Small intestine (tissue), 7 donors: ENCODE results near the gene GPATCH8. TPM values are rescaled to one million over a fixed set of nuclear protein-coding genes. Genes with fewer than 3 reads are reported as not detected.
"Not testable (repeated sequence)": the region's sequence is repeated elsewhere in the genome, so short reads cannot be mapped to it uniquely, and the experiment has no call there.

ENCODE experiments used
- DNase-seq, 2 donors: peaks; one replicate each; pipeline versions ENCODE4 v3.0.0 to v3.0.0-alpha.2; 2013
- FAIRE-seq: peaks from 2 replicates; lab custom pipeline; 2012; peaks lifted over from hg19 to GRCh38; lab: Jason Lieb, UNC
- H3K27ac ChIP-seq, 3 donors: one replicate each; pipeline ENCODE4 v1.5.1; 2013; ENCODE audit warnings: low read length in 2 of 3, mild to moderate bottlenecking in 2 of 3, control low read depth in 1 of 3, inconsistent platforms in 1 of 3, low read depth in 1 of 3, moderate library complexity in 1 of 3
- H3K27me3 ChIP-seq, 3 donors: one replicate each; pipeline ENCODE4 v1.6.1; 2013; ENCODE audit warnings: low read length in 3 of 3, inconsistent platforms in 1 of 3; ENCODE audit not compliant: control insufficient read depth in 3 of 3, insufficient read depth in 3 of 3
- H3K36me3 ChIP-seq, 3 donors: one replicate each; pipeline ENCODE4 v1.6.1; 2013; ENCODE audit warnings: low read length in 3 of 3, inconsistent platforms in 1 of 3, low read depth in 1 of 3, mild to moderate bottlenecking in 1 of 3, moderate library complexity in 1 of 3; ENCODE audit not compliant: control insufficient read depth in 3 of 3, insufficient read depth in 2 of 3
- H3K4me1 ChIP-seq, 3 donors: one replicate each; pipeline ENCODE4 v1.6.1; 2013; ENCODE audit warnings: low read length in 2 of 3, inconsistent platforms in 1 of 3, low read depth in 1 of 3, mild to moderate bottlenecking in 1 of 3, moderate library complexity in 1 of 3; ENCODE audit not compliant: control insufficient read depth in 3 of 3, insufficient read depth in 2 of 3
- H3K4me3 ChIP-seq, 3 donors: one replicate each; pipeline ENCODE4 v1.5.1; 2013; ENCODE audit warnings: low read length in 3 of 3, control low read depth in 1 of 3, inconsistent platforms in 1 of 3, low read depth in 1 of 3, mild to moderate bottlenecking in 1 of 3, moderate library complexity in 1 of 3
- H3K9me3 ChIP-seq, 2 donors: one replicate each; pipeline ENCODE4 v1.6.1; 2013; ENCODE audit warnings: low read depth in 1 of 2, low read length in 1 of 2; ENCODE audit not compliant: control insufficient read depth in 2 of 2, insufficient read depth in 1 of 2
- WGBS, 3 donors: extraction: QIAGEN DNeasy Blood & Tissue Kit; methylation state at CpG; one replicate each; pipeline ENCODE4 v1.1.7; 2013; 5-methylcytosine and 5-hydroxymethylcytosine counted together
- polyA plus RNA-seq, 4 donors: library from polyadenylated mRNA; stranded (reverse) in 3 of 4; unstranded in 1 of 4; fragments of 200-250 nt in 3 of 4; fragments of 120-200 nt in 1 of 4; gene quantifications; one replicate each; pipeline versions ENCODE4 v1.2.1 to v1.2.3, GENCODE V29; 2013
- donor health status: healthy with polysubstance abuse.
- donor health status: control.
- donor health status: control.
- donor health status: Bipolar disorder and iron deficiency.
- donor health status: healthy.

GPATCH8 gene
- polyA plus RNA-seq, 4 donors = 7.3 to 29.6 (median 10.7) TPM

DNA sequence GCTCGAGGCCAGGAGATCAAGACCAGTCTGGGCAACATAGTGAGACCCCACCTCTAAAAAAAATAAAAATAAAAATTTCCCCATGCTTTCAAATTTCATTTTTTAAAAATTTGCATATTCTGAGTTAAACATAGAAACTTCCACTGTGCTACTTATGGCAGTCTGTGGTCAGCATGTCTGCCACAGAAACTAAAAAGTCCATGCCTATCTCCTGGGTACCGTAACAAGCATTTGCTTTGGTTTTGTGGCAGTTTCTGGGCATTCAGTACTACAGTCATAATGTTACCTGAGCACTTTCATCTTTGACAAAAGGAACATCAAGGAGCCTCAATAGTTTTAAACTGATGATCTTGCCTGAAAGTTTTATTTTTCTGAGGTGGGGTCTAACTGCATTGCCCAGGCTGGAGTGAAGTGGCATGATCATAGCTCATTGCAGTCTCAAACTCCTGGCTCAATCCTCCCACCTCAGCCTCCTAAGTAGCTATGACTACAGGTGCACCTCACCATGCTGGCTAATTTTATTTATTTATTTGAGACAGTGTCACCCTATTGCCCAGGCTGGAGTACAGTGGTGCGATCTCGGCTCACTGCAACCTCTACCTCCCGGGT lies 100.5 kb downstream of the GPATCH8 start:
- no peak for FAIRE-seq
- Histone ChIP-seq H3K27ac (no peak overlapping the region), H3K36me3 (peaks cover 17 to 54% (median 24%) of the 10 kb centered on the region in 3 donors), H3K4me1 (no peaks in the 10 kb centered on the region), H3K27me3 (no peaks in the 10 kb centered on the region), H3K9me3 (no peaks in the 10 kb centered on the region), H3K4me3 (no peak overlapping the region)
- 88 to 96% (median 96%) methylated on average over 5 of the region's 5 CpGs for WGBS, 3 donors
- DNase-seq = no peak

DNA sequence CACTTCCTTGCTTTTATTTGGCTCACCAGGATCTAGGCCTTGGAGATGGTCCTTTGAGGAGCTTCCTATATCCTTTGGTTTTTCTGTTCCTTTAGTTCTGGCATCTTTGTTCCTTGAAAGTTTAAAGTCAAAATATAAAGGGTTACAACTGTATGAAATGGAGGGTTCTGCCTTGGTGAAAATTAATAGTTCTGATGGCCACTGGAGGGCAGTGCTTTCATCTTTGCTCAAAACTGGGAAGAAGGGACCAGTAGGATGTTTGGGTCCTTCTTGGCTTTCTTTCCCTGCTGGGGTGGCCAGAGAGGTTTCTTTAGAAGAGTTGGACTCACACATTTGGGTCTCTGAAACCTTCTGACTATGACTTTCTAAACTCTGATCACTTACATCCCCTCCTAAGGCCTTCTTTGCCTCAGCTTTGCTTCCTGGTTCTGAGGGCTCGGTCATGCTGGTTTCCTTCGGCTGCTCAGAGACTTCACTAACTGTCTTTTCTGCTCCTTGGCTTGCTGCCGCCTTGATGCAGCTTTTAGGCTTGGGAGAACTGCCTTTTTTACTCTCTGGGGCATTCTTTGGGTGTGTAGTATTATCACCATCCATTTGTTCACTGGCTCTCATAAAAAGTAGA lies 102.9 kb downstream of the GPATCH8 start:
- Histone ChIP-seq H3K4me1 (no peaks in the 10 kb centered on the region), H3K4me3 (no peak overlapping the region), H3K9me3 (no peaks in the 10 kb centered on the region), H3K27ac (no peak overlapping the region), H3K36me3 (peaks cover 17 to 59% (median 24%) of the 10 kb centered on the region in 3 donors), H3K27me3 (no peaks in the 10 kb centered on the region)
- FAIRE-seq (no peak), DNase-seq (peak in 1 of 2 donors; percentile 8)
- WGBS, 3 donors = 90 to 100% (median 94%) methylated on average over 3 of the region's 3 CpGs

DNA sequence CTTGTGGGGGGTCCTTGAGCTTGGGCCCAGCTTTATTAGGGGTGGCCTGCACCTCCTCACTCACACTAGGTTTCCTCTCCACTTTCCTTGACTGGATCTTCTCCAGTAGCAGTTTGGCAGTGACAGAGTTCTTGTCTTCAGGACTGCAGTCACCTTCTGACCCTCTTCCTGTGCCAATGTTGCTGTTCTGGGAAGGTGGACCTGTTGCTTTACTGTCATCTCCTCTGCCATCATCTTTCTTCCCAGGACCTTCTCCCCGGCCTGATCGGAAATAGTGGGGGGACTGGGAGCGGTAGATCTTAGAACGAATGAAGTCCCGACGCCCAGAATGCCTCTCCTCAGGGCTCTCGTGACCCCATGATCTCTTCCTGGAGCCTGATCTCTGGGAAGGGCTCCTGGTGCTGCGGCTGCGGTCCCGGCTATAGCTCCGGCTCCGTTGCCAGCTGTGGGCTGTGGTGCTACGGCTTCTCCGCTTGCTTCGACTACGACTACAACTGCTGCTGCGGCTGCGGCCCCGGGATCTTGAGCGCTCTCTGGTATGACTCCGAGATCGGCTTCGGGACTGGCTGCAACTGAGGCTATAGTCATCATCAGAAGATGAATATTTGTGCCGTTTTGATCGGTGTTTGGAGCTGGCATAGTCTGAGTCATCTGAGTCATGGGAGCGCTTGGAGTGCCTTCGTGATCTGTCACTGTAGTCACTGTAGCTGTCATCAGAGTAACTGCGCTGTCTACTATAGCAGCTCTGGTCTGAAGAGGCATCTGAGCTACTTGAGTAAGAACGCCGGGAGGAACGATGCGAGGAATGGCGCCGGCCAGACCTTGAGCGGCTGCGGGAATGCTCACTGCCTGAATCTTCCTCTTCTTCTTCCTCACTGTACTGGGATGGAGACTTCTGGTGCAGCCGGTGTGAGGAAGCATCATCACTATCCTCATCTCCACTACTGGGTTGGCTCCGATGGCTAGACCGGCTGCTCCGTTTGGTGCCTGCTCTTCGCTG lies 104.2 kb downstream of the GPATCH8 start:
- no peak for FAIRE-seq
- 97 to 98% (median 97%) methylated on average over 41 of the region's 41 CpGs for WGBS, 3 donors
- DNase-seq = no peak

DNA sequence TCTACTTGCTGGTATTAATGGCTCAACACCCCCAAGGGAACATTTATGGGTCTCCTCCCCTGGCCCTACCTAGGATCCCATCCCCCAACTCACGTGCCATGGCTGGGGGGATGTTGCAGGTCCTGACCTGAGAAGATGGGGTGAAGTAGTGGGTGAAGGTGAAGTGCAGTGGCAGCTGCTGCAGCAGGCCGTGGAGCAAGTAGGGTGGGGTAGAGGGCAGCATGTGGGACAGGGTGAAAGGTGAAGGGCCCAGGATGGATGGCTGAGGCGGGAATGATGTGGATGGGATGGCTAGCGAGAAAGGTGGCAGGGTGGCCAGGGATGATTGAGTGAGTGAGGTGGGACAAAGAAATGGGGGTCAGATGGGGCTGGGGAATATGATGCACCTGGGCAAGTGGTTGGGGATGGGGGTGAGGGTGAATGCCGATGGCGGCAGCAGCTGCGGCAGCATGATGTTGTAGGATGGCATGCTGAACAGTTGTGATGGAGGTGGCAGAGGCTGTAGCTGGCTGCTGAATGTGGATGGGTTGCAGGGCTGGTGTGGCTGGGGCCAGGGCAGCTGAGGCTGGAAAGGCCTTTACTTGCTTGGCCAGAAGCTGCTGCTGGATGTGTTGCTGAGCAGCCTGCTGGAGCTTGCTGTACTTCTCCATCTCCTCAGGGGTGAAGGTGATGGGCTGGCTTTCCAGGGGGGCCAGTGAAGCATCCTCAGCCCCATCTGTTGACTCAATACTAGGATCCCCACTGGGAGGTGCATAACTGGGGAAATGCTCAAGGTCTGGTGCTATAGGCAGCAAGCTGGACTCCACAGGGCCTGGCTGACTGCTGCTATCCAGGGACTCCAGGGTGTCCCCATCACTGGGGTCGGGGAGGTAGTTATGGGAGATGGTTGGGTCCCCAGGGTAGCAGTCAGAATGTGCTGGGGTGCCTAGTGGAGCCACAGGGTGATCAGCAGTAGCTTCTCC lies 105.4 kb downstream of the GPATCH8 start:
- H3K27ac ChIP-seq = no peak overlapping the region
- no peak overlapping the region for H3K4me3 ChIP-seq
- H3K9me3 ChIP-seq = no peaks in the 10 kb centered on the region
- WGBS, 3 donors = 92 to 98% (median 95%) methylated on average over 8 of the region's 8 CpGs
- H3K4me1 ChIP-seq = peaks cover 0 to 3% (median 0%) of the 10 kb centered on the region in 3 donors
- FAIRE-seq (no peak), DNase-seq (no peak)
- H3K36me3 ChIP-seq = peaks cover 17 to 47% (median 24%) of the 10 kb centered on the region in 3 donors
- no peaks in the 10 kb centered on the region for H3K27me3 ChIP-seq

More for the DNA sequence above, 104.2 kb downstream of the GPATCH8 start:
- Histone ChIP-seq H3K36me3 (peaks cover 17 to 56% (median 24%) of the 10 kb centered on the region in 3 donors), H3K27ac (no peak overlapping the region), H3K27me3 (no peaks in the 10 kb centered on the region), H3K9me3 (no peaks in the 10 kb centered on the region), H3K4me1 (no peaks in the 10 kb centered on the region), H3K4me3 (no peak overlapping the region)

DNA sequence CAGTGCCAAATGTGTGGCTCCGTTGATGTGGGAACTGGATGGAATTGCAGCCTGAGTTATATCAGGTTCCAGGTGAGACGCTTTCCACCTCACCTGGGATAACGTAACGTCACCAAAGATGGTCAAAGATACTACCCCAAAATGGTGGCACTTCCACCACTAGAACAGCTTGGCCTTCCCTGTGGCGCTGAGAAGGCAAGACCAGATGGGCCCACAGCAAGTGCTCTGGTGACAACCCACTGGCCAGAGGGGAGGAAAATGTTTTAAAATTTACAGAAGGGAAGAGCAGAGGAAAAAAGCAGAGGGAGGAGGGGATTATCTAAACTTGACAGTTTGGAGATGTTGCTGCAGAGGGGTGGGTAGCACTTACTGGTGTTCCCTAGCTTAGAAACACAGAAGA lies 106.3 kb downstream of the GPATCH8 start:
- Histone ChIP-seq H3K4me1 (peaks cover 0 to 3% (median 0%) of the 10 kb centered on the region in 3 donors), H3K27ac (no peak overlapping the region), H3K27me3 (no peaks in the 10 kb centered on the region), H3K9me3 (no peaks in the 10 kb centered on the region), H3K36me3 (peaks cover 17 to 42% (median 24%) of the 10 kb centered on the region in 3 donors), H3K4me3 (no peak overlapping the region)
- FAIRE-seq (no peak), DNase-seq (no peak)
- WGBS, 3 donors = 94 to 97% (median 96%) methylated on average over 5 of the region's 5 CpGs

DNA sequence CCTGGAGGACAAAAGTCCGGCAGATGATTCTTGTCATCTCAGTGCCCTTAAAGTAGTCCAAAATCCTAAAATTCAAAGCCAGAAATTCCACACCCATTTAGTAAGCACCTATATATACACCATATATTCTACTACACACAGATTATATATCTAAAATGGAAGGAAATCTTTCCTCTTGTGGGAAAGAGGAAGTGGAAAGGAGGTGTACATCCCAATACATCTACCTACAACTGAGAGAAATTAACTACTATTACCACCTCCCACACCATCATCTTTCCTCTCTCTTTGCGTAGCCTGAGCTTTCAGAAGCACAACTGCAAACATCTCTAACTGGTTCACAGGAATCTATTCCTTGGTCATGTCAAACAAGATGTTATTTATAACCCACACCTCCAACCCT lies 108.4 kb downstream of the GPATCH8 start:
- Histone ChIP-seq H3K27ac (no peak overlapping the region), H3K27me3 (no peaks in the 10 kb centered on the region), H3K4me1 (peaks cover 0 to 3% (median 0%) of the 10 kb centered on the region in 3 donors), H3K4me3 (no peak overlapping the region), H3K9me3 (no peaks in the 10 kb centered on the region), H3K36me3 (peaks cover 8 to 31% (median 16%) of the 10 kb centered on the region in 3 donors)
- DNase-seq (no peak), FAIRE-seq (no peak)
- WGBS, 3 donors = 93 to 94% (median 94%) methylated on average over 2 of the region's 2 CpGs

DNA sequence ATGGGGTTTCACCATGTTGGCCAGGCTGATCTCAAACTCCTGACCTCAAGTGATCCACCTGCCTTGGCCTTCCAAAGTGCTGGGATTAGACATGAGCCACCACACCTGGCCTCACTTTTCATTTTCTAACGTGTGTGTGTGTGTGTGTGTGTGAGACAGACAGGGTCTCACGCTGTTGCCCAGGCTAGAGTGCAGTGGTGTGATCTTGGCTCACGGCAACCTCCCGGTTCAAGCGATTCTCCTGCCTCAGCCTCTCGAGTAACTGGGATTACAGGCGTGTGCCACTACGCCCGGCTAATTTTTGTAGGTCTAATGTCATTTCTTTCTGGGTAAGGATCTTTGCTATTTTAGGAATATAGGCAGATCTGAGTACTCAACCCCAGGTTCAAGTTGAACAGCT lies 109.1 kb downstream of the GPATCH8 start:
- DNase-seq, H3K27me3 ChIP-seq, FAIRE-seq, H3K4me3 ChIP-seq, H3K27ac ChIP-seq, H3K4me1 ChIP-seq, H3K9me3 ChIP-seq: not testable (repeated sequence)
- H3K36me3 ChIP-seq = peaks cover 4 to 24% (median 12%) of the 10 kb centered on the region in 3 donors
- WGBS, 3 donors = 92 to 96% (median 95%) methylated on average over 9 of the region's 9 CpGs
